WTC11 (cell line): ENCODE data around the gene PHAX. TPM values are rescaled to one million over a fixed set of nuclear protein-coding genes. Genes with fewer than 3 reads are reported as not detected.

Experiments used
- ATAC-seq: fragments of 200-7000 bp; cut with Tn5 transposase; 2 replicates; pipeline ENCODE4 v1.10.0; 2021; ENCODE audit warnings: mild to moderate bottlenecking, moderate library complexity
- CTCF ChIA-PET: fragments of 300-600 bp; sonication (Branson Sonifier 250); formaldehyde crosslinking; loops from one replicate; lab custom pipeline; 2021; ENCODE audit warnings: antibody characterized with exemption; lab: Charles Lee
- POLR2A ChIA-PET: fragments of 350-600 bp; sonication (Branson Sonifier 250); formaldehyde crosslinking; loops from one replicate; lab custom pipeline; 2021; ENCODE audit warnings: antibody characterized with exemption; lab: Charles Lee
- DNase-seq: peaks from one replicate; pipeline ENCODE4 v3.0.0; 2021; ENCODE audit warnings: low spot score
- H3K27ac Mint-ChIP-seq: 2 replicates; pipeline ENCODE4 v1.8.0; 2021; ENCODE audit warnings: mixed read lengths
- H3K27me3 Mint-ChIP-seq: 2 replicates; pipeline ENCODE4 v1.8.0; 2021; ENCODE audit warnings: low read depth, mild to moderate bottlenecking, moderate library complexity, mixed read lengths
- H3K36me3 Mint-ChIP-seq: 2 replicates; pipeline ENCODE4 v1.8.0; 2021; ENCODE audit warnings: mixed read lengths
- H3K4me1 Mint-ChIP-seq: 2 replicates; pipeline ENCODE4 v1.8.0; 2022; ENCODE audit warnings: mixed read lengths
- H3K4me3 Mint-ChIP-seq: 2 replicates; pipeline ENCODE4 v1.8.0; 2021; ENCODE audit warnings: mild to moderate bottlenecking, moderate library complexity, mixed read lengths
- H3K9me3 Mint-ChIP-seq: 2 replicates; pipeline ENCODE4 v1.8.0; 2021; ENCODE audit warnings: mixed read lengths
- CBFB ChIP-seq: sonication (generic); formaldehyde crosslinking; IDR thresholded peaks from 2 replicates; pipeline ENCODE4 v1.8.1; 2022; ENCODE audit warnings: mild to moderate bottlenecking, low read depth, missing genetic modification reagents
- CREM ChIP-seq: sonication (generic); formaldehyde crosslinking; IDR thresholded peaks from 2 replicates; pipeline ENCODE4 v1.8.1; 2022; ENCODE audit warnings: mild to moderate bottlenecking, missing genetic modification reagents, moderate library complexity
- E2F5 ChIP-seq: sonication (generic); formaldehyde crosslinking; IDR thresholded peaks from 2 replicates; pipeline ENCODE4 v1.8.1; 2022; ENCODE audit warnings: mild to moderate bottlenecking, moderate library complexity, missing genetic modification reagents
- EMX1 ChIP-seq: fragments of 250-450 bp; sonication (Bioruptor Pico); IDR thresholded peaks from 2 replicates; pipeline ENCODE4 v1.8.0; 2021; ENCODE audit warnings: mild to moderate bottlenecking
- ESRRA ChIP-seq: sonication (generic); formaldehyde crosslinking; IDR thresholded peaks from 2 replicates; pipeline ENCODE4 v1.8.1; 2022; ENCODE audit warnings: mild to moderate bottlenecking, missing genetic modification reagents, borderline replicate concordance
- ETV6 ChIP-seq: sonication (generic); formaldehyde crosslinking; IDR thresholded peaks from 2 replicates; pipeline ENCODE4 v1.8.1; 2022; ENCODE audit warnings: mild to moderate bottlenecking, missing genetic modification reagents
- GABPB1 ChIP-seq: sonication (generic); formaldehyde crosslinking; IDR thresholded peaks from 2 replicates; pipeline ENCODE4 v1.8.1; 2023; ENCODE audit warnings: mild to moderate bottlenecking, missing genetic modification reagents
- GRHL2 ChIP-seq: fragments of 250-450 bp; sonication (Bioruptor Pico); IDR thresholded peaks from 2 replicates; pipeline ENCODE4 v1.8.0; 2022; ENCODE audit warnings: mild to moderate bottlenecking, moderate library complexity; ENCODE audit not compliant: insufficient replicate concordance, severe bottlenecking
- HMGA2 ChIP-seq: fragments of 250-450 bp; sonication (Bioruptor Pico); IDR thresholded peaks from 2 replicates; pipeline ENCODE4 v1.4.0; 2021; ENCODE audit warnings: mild to moderate bottlenecking, moderate library complexity
- KAT7 ChIP-seq: sonication (generic); formaldehyde crosslinking; IDR thresholded peaks from 2 replicates; pipeline ENCODE4 v1.8.1; 2023; ENCODE audit warnings: missing genetic modification reagents, mild to moderate bottlenecking, borderline replicate concordance
- MAX ChIP-seq: sonication (generic); formaldehyde crosslinking; IDR thresholded peaks from 2 replicates; pipeline ENCODE4 v1.8.0; 2022; ENCODE audit warnings: mild to moderate bottlenecking, missing genetic modification reagents
- MLX ChIP-seq: sonication (generic); formaldehyde crosslinking; IDR thresholded peaks from 2 replicates; pipeline ENCODE4 v1.8.1; 2023; ENCODE audit warnings: mild to moderate bottlenecking, missing genetic modification reagents, moderate library complexity
- MXD4 ChIP-seq: fragments of 250-450 bp; sonication (Bioruptor Pico); IDR thresholded peaks from 2 replicates; pipeline ENCODE4 v1.8.0; 2021; ENCODE audit warnings: mild to moderate bottlenecking, moderate library complexity, borderline replicate concordance
- NFATC4 ChIP-seq: fragments of 250-450 bp; sonication (Bioruptor Pico); IDR thresholded peaks from 2 replicates; pipeline ENCODE4 v1.9.0; 2021; ENCODE audit warnings: mild to moderate bottlenecking
- NR1H2 ChIP-seq: sonication (generic); formaldehyde crosslinking; IDR thresholded peaks from 2 replicates; pipeline ENCODE4 v1.9.0; 2021; ENCODE audit warnings: mild to moderate bottlenecking, moderate library complexity, missing genetic modification reagents
- OVOL2 ChIP-seq: fragments of 250-450 bp; sonication (Bioruptor Pico); IDR thresholded peaks from 2 replicates; pipeline ENCODE4 v1.9.0; 2021; ENCODE audit warnings: mild to moderate bottlenecking, borderline replicate concordance
- PRDM15 ChIP-seq: sonication (generic); formaldehyde crosslinking; IDR thresholded peaks from 2 replicates; pipeline ENCODE4 v1.8.0; 2022; ENCODE audit warnings: missing genetic modification reagents
- PREB ChIP-seq: sonication (generic); formaldehyde crosslinking; IDR thresholded peaks from 2 replicates; pipeline ENCODE4 v1.8.1; 2022; ENCODE audit warnings: mild to moderate bottlenecking, missing genetic modification reagents, moderate library complexity, borderline replicate concordance
- PRRX2 ChIP-seq: fragments of 250-450 bp; sonication (Bioruptor Pico); IDR thresholded peaks from 2 replicates; pipeline ENCODE4 v1.8.0; 2021; ENCODE audit warnings: mild to moderate bottlenecking
- SMAD3 ChIP-seq: sonication (generic); formaldehyde crosslinking; IDR thresholded peaks from 2 replicates; pipeline ENCODE4 v1.8.0; 2022; ENCODE audit warnings: missing genetic modification reagents, mild to moderate bottlenecking, borderline replicate concordance
- SMAD4 ChIP-seq: sonication (generic); formaldehyde crosslinking; IDR thresholded peaks from 2 replicates; pipeline ENCODE4 v1.8.0; 2022; ENCODE audit warnings: mild to moderate bottlenecking, missing genetic modification reagents
- TCF7 ChIP-seq: sonication (generic); formaldehyde crosslinking; IDR thresholded peaks from 2 replicates; pipeline ENCODE4 v1.8.0; 2022; ENCODE audit warnings: mild to moderate bottlenecking, low read depth, missing genetic modification reagents, moderate library complexity
- ZBTB43 ChIP-seq: sonication (generic); formaldehyde crosslinking; IDR thresholded peaks from 2 replicates; pipeline ENCODE4 v1.8.1; 2023; ENCODE audit warnings: mild to moderate bottlenecking, missing genetic modification reagents
- ZMAT4 ChIP-seq: fragments of 250-450 bp; sonication (Bioruptor Pico); IDR thresholded peaks from 2 replicates; pipeline ENCODE4 v1.9.0; 2021; ENCODE audit warnings: mild to moderate bottlenecking
- ZNF138 ChIP-seq: sonication (generic); formaldehyde crosslinking; conservative IDR thresholded peaks from 2 replicates; pipeline ENCODE4 v1.8.1; 2022; ENCODE audit warnings: mild to moderate bottlenecking, moderate library complexity, missing genetic modification reagents
- ZNF396 ChIP-seq: fragments of 250-450 bp; sonication (Bioruptor Pico); IDR thresholded peaks from 2 replicates; pipeline ENCODE4 v1.8.0; 2021; ENCODE audit warnings: mild to moderate bottlenecking, moderate library complexity, borderline replicate concordance
- ZNF423 ChIP-seq: fragments of 250-450 bp; sonication (Bioruptor Pico); IDR thresholded peaks from 2 replicates; pipeline ENCODE4 v2.1.2; 2022; ENCODE audit warnings: mild to moderate bottlenecking, moderate library complexity
- ZNF671 ChIP-seq: fragments of 250-450 bp; sonication (Bioruptor Pico); IDR thresholded peaks from 2 replicates; pipeline ENCODE4 v1.8.0; 2021; ENCODE audit warnings: mild to moderate bottlenecking
- total RNA-seq: library from RNA; stranded (reverse); gene quantifications from 3 replicates; pipeline ENCODE4 v1.2.3, GENCODE V29; 2021

PHAX gene
- total RNA-seq, 1 experiment from 2014 or later, result 58.2 TPM

- CTCF ChIA-PET, result no interaction called here
- TF ChIP-seq NFATC4 (CRISPR knock-in tag), result no peak
- no peak for TF ChIP-seq SMAD3
- no peak for TF ChIP-seq E2F5 (CRISPR knock-in tag)
- TF ChIP-seq ESRRA (CRISPR knock-in tag), result no peak
- TF ChIP-seq ZBTB43 (CRISPR knock-in tag), result no peak
- TF ChIP-seq MAX (CRISPR knock-in tag), result no peak
- TF ChIP-seq ZMAT4, result no peak
- no peak for TF ChIP-seq PREB
- no peak for TF ChIP-seq PRRX2 (CRISPR knock-in tag)
- TF ChIP-seq NR1H2, result no peak
- TF ChIP-seq CREM (CRISPR knock-in tag), result no peak
- TF ChIP-seq OVOL2, result no peak
- TF ChIP-seq KAT7, result no peak
- TF ChIP-seq PRDM15, result no peak
- POLR2A ChIA-PET, result no interaction called here
- DNase-seq, result no peak
- no peak overlapping the region for H3K4me3 Mint-ChIP-seq
- H3K9me3 Mint-ChIP-seq, result no peaks in the 10 kb centered on the region
- no peak for ATAC-seq
- no peaks in the 10 kb centered on the region for H3K4me1 Mint-ChIP-seq
- no peak overlapping the region for H3K27ac Mint-ChIP-seq
- H3K36me3 Mint-ChIP-seq, result peaks cover 55% of the 10 kb centered on the region
- H3K27me3 Mint-ChIP-seq, result no peaks in the 10 kb centered on the region
These were observed 13.3 kb downstream of the PHAX start for GRCh38 chr5:126613941-126614592.

GRCh38 chr5:126615286-126615685 is 14.5 kb downstream of the PHAX start:
- Mint-ChIP-seq H3K36me3 (peaks cover 60% of the 10 kb centered on the region), H3K4me1 (peaks cover 3% of the 10 kb centered on the region; the same call in 1 of the 2 replicates), H3K27me3 (no peaks in the 10 kb centered on the region), H3K27ac (no peak overlapping the region), H3K4me3 (no peak overlapping the region), H3K9me3 (no peaks in the 10 kb centered on the region)
- DNase-seq (no peak), ATAC-seq (no peak)
- ChIA-PET CTCF (interaction anchor here (1.3 kb wide), 1 partner anchor 15 kb away, joined by 5 read pairs; the partner anchor contains the start of gene PHAX), POLR2A (interaction anchor here (0.6 kb wide), 2 partner anchors 162 to 299 kb away, joined by 3 to 4 read pairs; no protein-coding TSS in a partner anchor)
- no peak for TF ChIP-seq EMX1
- TF ChIP-seq GRHL2 (CRISPR knock-in tag), result no peak
- TF ChIP-seq PREB, result no peak
- no peak for TF ChIP-seq ZNF396 (CRISPR knock-in tag)
- no peak for TF ChIP-seq ZNF423
- no peak for TF ChIP-seq MLX
- TF ChIP-seq CBFB, result no peak
- TF ChIP-seq ZNF671 (CRISPR knock-in tag), result no peak
- TF ChIP-seq ETV6 (CRISPR knock-in tag), result no peak
- TF ChIP-seq TCF7 (CRISPR knock-in tag), result no peak
- no peak for TF ChIP-seq GABPB1 (CRISPR knock-in tag)
- TF ChIP-seq MXD4 (CRISPR knock-in tag), result no peak
- TF ChIP-seq ZNF138, result no peak
- no peak for TF ChIP-seq PRRX2 (CRISPR knock-in tag)
- TF ChIP-seq SMAD4, result no peak
- no peak for TF ChIP-seq HMGA2 (CRISPR knock-in tag)
